Psoas muscle (tissue), 8 donors: ENCODE measurements around the gene NCR3LG1. TPM values are rescaled to one million over a fixed set of nuclear protein-coding genes. Genes with fewer than 3 reads are reported as not detected.

Experiments used
- ATAC-seq, 4 donors: fragments of 200-7000 bp; cut with Tn5 transposase; one replicate each; pipeline ENCODE4 v1.9.1; 2020; ENCODE audit warnings: moderate library complexity in 3 of 4, mild to moderate bottlenecking in 2 of 4
- DNase-seq, 2 donors: peaks; one replicate each; pipeline ENCODE4 v3.0.0-alpha.2; 2020
- H3K27ac ChIP-seq: fragments of 200-600 bp; one replicate; pipeline ENCODE4 v1.8.0; 2022
- H3K27me3 ChIP-seq, 3 donors: fragments of 200-600 bp in 1 of 3; one replicate each; pipeline versions ENCODE4 v1.6.1 to v1.8.0; 2013 to 2022; ENCODE audit warnings: low read length in 2 of 3, mild to moderate bottlenecking in 2 of 3, moderate library complexity in 1 of 3; ENCODE audit not compliant: insufficient read depth in 3 of 3
- H3K36me3 ChIP-seq, 2 donors: fragments of 200-600 bp in 1 of 2; one replicate each; pipeline versions ENCODE4 v1.6.1 to v1.8.0; 2013 to 2022; ENCODE audit warnings: low read depth in 1 of 2, mild to moderate bottlenecking in 1 of 2, moderate library complexity in 1 of 2; ENCODE audit not compliant: insufficient read depth in 1 of 2
- H3K4me1 ChIP-seq: fragments of 200-600 bp; one replicate; pipeline ENCODE4 v1.8.0; 2022
- H3K4me3 ChIP-seq: fragments of 200-600 bp; one replicate; pipeline ENCODE4 v1.8.0; 2022; ENCODE audit warnings: mild to moderate bottlenecking
- H3K9me3 ChIP-seq: fragments of 200-600 bp; one replicate; pipeline ENCODE4 v1.8.0; 2022
- CTCF ChIP-seq: fragments of 200-600 bp; IDR thresholded peaks from one replicate; pipeline ENCODE4 v1.8.0; 2022; ENCODE audit warnings: antibody characterized with exemption
- WGBS, 3 donors: extraction: QIAGEN DNeasy Blood & Tissue Kit; methylation state at CpG; one replicate each; pipeline versions ENCODE4 v1.1.6 to v1.1.7; 2013; 5-methylcytosine and 5-hydroxymethylcytosine counted together
- intact Hi-C, 2 donors: fragments of 100-400 bp; cut with DNase I; formaldehyde crosslinking; loops; one replicate each; pipeline versions ENCODE4 v1.11.0 to v1.14.2; 2022
- polyA plus RNA-seq, 3 donors: library from polyadenylated mRNA; stranded (reverse); fragments of 200-250 nt; gene quantifications; one replicate each; pipeline ENCODE4 v1.2.3, GENCODE V29; 2013
- total RNA-seq, 4 donors: library from RNA; stranded (reverse); fragmentation: NEBNext Ultra II Directional in 2 of 4; extraction: Animal tissue kit (Norgen Biotek cat#: 25700) in 2 of 4; gene quantifications; one replicate each; pipeline versions ENCODE4 v1.2.1 to v1.2.4, GENCODE V29; 2021 to 2023
- donor health status: healthy with polysubstance abuse.
- donor health status: DM: no; HTN: no; CAD: no; lungs with moderate emphysema.
- donor health status: Bipolar disorder and iron deficiency.
- donor health status: healthy.
- donor health status: DM: yes; HTN: yes; CAD: no.
- donor health status: DM: no; HTN: no; CAD: no.
- donor health status: DM: no; HTN: no; CAD: no.
- donor health status: DM: yes; HTN: yes; CAD: no.

Gene NCR3LG1
- total and polyA plus RNA-seq, 7 donors = 0.01 to 0.71 (median 0.17) TPM

GRCh38 chr11:17405232-17406005 is 53.8 kb downstream of the NCR3LG1 start:
- ATAC-seq = peak; percentile 90 to 95 (median 93)
- Histone ChIP-seq H3K27ac (peak overlapping the region; percentile 88), H3K9me3 (no peaks in the 10 kb centered on the region), H3K4me1 (peaks cover 46% of the 10 kb centered on the region), H3K36me3 (no peaks in the 10 kb centered on the region), H3K4me3 (peak overlapping the region; percentile 28), H3K27me3 (no peaks in the 10 kb centered on the region)
- intact Hi-C loops = loop anchor here in 1 of 2 donors (2.0 kb wide), 1 partner anchor 17 kb away; the partner anchor contains the start of gene KCNJ11
- WGBS, 3 donors = 11 to 16% (median 11%) methylated on average over 14 to 15 of the region's 15 CpGs
- DNase-seq = peak; percentile 85 to 95
- peak; percentile 46 for TF ChIP-seq CTCF

GRCh38 chr11:17406082-17406817 is 54.6 kb downstream of the NCR3LG1 start:
- intact Hi-C loops = no loop called here
- WGBS, 3 donors = 77 to 84% (median 78%) methylated on average over 8 of the region's 8 CpGs
- ATAC-seq = peak; percentile 34 to 52 (median 39)
- Histone ChIP-seq H3K4me3 (peak overlapping the region; percentile 28), H3K27ac (peak overlapping the region; percentile 88), H3K9me3 (no peaks in the 10 kb centered on the region), H3K4me1 (peaks cover 38% of the 10 kb centered on the region), H3K36me3 (no peaks in the 10 kb centered on the region), H3K27me3 (no peaks in the 10 kb centered on the region)
- peak in 1 of 2 donors; percentile 51 for DNase-seq
- no peak for TF ChIP-seq CTCF

- DNase-seq (no peak), ATAC-seq (no peak)
- H3K27me3 ChIP-seq = no peaks in the 10 kb centered on the region
- no peaks in the 10 kb centered on the region for H3K36me3 ChIP-seq
- peaks cover 33% of the 10 kb centered on the region for H3K4me1 ChIP-seq
- intact Hi-C loops = no loop called here
- WGBS, 3 donors = 81 to 92% (median 83%) methylated on average over 13 of the region's 13 CpGs
- no peaks in the 10 kb centered on the region for H3K9me3 ChIP-seq
- H3K27ac ChIP-seq = peak overlapping the region; percentile 88
- H3K4me3 ChIP-seq = no peak overlapping the region
- no peak for TF ChIP-seq CTCF
These were observed 55.2 kb downstream of the NCR3LG1 start for GRCh38 chr11:17406818-17407149.

GRCh38 chr11:17407575-17407974 is 56.0 kb downstream of the NCR3LG1 start:
- ATAC-seq (no peak), DNase-seq (no peak)
- H3K27me3 ChIP-seq = no peaks in the 10 kb centered on the region
- H3K4me3 ChIP-seq = no peak overlapping the region
- H3K9me3 ChIP-seq = no peaks in the 10 kb centered on the region
- peak overlapping the region; percentile 88 for H3K27ac ChIP-seq
- H3K4me1 ChIP-seq = peaks cover 27% of the 10 kb centered on the region
- WGBS, 3 donors = 90 to 100% (median 95%) methylated on average over 2 of the region's 2 CpGs
- no peak for TF ChIP-seq CTCF
- H3K36me3 ChIP-seq = no peaks in the 10 kb centered on the region
- intact Hi-C loops = no loop called here
